Spleen (tissue), 7 donors: ENCODE data around the gene ALCAM.

ENCODE experiments used
- POLR2A ChIP-seq, 3 donors: fragments of 450-650 bp; IDR thresholded peaks; one replicate each; pipeline ENCODE4 v1.5.1; 2017; ENCODE audit warnings: antibody characterized with exemption in 3 of 3, mild to moderate bottlenecking in 1 of 3
- POLR2AphosphoS5 ChIP-seq, 3 donors: sonication (generic); formaldehyde crosslinking; IDR thresholded peaks; one replicate each; pipeline ENCODE4 v1.5.1; 2017; ENCODE audit warnings: antibody characterized with exemption in 3 of 3
- TF ChIP-seq, protein P1 (sequence below), 11 experiments: fragments of 200-600 bp in 7 of 11; fragments of 450-650 bp in 4 of 11; sonication (generic) in 4 of 11; IDR thresholded peaks in 8 of 11; conservative IDR thresholded peaks in 3 of 11; 1 replicate in 7 of 11; 2 replicates in 4 of 11; pipeline versions ENCODE4 v1.4.0 to v1.8.0; 2016 to 2021; ENCODE audit warnings: antibody characterized with exemption in 11 of 11, inconsistent platforms in 4 of 11, mild to moderate bottlenecking in 1 of 11
- donor health status: DM: no; HTN: no; CAD: no; lungs with moderate emphysema.
- donor health status: DM: no; HTN: no; CAD: no.
- donor health status: DM: no; HTN: no; CAD: no.

DNA sequence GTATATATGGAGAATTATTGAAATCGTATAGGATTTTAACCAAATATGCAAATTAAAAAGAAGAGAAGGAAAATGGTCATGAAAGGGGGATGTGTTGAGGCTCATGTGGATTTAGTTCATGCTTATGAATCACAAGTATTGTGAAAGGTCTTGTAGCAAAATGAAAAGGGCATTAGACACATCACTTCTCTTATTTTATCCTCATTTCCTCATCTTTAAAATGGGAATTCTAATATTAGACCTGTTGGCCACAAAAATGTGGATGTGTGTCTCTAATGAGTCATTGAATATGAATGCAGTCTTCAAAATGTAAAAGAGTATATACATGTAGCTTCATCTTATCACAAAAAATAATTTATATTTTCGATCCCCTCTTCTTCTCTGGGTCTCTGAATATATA is 14.9 kb upstream of the ALCAM start:
- TF ChIP-seq POLR2AphosphoS5 (IDR thresholded peaks at IDR 0.05) (no peak), POLR2A (IDR thresholded peaks at IDR 0.05) (no peak)
- TF ChIP-seq, protein P1, sequence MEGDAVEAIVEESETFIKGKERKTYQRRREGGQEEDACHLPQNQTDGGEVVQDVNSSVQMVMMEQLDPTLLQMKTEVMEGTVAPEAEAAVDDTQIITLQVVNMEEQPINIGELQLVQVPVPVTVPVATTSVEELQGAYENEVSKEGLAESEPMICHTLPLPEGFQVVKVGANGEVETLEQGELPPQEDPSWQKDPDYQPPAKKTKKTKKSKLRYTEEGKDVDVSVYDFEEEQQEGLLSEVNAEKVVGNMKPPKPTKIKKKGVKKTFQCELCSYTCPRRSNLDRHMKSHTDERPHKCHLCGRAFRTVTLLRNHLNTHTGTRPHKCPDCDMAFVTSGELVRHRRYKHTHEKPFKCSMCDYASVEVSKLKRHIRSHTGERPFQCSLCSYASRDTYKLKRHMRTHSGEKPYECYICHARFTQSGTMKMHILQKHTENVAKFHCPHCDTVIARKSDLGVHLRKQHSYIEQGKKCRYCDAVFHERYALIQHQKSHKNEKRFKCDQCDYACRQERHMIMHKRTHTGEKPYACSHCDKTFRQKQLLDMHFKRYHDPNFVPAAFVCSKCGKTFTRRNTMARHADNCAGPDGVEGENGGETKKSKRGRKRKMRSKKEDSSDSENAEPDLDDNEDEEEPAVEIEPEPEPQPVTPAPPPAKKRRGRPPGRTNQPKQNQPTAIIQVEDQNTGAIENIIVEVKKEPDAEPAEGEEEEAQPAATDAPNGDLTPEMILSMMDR (IDR thresholded peaks at IDR 0.05 in 8 of 11, conservative IDR thresholded peaks at IDR 0.05 in 3 of 11): no peak
